Coronary artery (tissue), 2 donors: Measurements from ENCODE around the gene MED12L.

Experiments used
- DNase-seq: peaks from one replicate; pipeline ENCODE4 v3.0.0-alpha.2; 2017; ENCODE audit warnings: low spot score
- H3K27ac ChIP-seq, 2 donors: fragments of 200-600 bp; sonication (generic); one replicate each; pipeline ENCODE4 v1.5.1; 2016 to 2019
- H3K4me3 ChIP-seq: fragments of 200-600 bp; sonication (generic); 2 replicates; pipeline ENCODE4 v1.5.1; 2016; ENCODE audit warnings: mild to moderate bottlenecking, moderate library complexity
- TF ChIP-seq, protein P1 (sequence below): fragments of 200-600 bp; sonication (generic); IDR thresholded peaks from one replicate; pipeline ENCODE4 v1.5.1; 2019; ENCODE audit warnings: antibody characterized with exemption

MED12L gene

GRCh38 chr3:151107701-151108100, 22.2 kb downstream of the MED12L start:
- DNase-seq, result no peak
- no peak overlapping the region for H3K27ac ChIP-seq
- no peak overlapping the region for H3K4me3 ChIP-seq
- TF ChIP-seq, protein P1, sequence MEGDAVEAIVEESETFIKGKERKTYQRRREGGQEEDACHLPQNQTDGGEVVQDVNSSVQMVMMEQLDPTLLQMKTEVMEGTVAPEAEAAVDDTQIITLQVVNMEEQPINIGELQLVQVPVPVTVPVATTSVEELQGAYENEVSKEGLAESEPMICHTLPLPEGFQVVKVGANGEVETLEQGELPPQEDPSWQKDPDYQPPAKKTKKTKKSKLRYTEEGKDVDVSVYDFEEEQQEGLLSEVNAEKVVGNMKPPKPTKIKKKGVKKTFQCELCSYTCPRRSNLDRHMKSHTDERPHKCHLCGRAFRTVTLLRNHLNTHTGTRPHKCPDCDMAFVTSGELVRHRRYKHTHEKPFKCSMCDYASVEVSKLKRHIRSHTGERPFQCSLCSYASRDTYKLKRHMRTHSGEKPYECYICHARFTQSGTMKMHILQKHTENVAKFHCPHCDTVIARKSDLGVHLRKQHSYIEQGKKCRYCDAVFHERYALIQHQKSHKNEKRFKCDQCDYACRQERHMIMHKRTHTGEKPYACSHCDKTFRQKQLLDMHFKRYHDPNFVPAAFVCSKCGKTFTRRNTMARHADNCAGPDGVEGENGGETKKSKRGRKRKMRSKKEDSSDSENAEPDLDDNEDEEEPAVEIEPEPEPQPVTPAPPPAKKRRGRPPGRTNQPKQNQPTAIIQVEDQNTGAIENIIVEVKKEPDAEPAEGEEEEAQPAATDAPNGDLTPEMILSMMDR, result no peak

GRCh38 chr3:151109286-151109800, 23.9 kb downstream of the MED12L start:
- no peak for DNase-seq
- H3K4me3 ChIP-seq, result no peak overlapping the region
- H3K27ac ChIP-seq, result no peak overlapping the region
- TF ChIP-seq, protein P1, result no peak

- DNase-seq, result no peak
- TF ChIP-seq, protein P1, result no peak
- Histone ChIP-seq H3K4me3 (no peak overlapping the region), H3K27ac (no peak overlapping the region)
These were observed 27.3 kb downstream of the MED12L start for GRCh38 chr3:151112731-151113130.

DNA sequence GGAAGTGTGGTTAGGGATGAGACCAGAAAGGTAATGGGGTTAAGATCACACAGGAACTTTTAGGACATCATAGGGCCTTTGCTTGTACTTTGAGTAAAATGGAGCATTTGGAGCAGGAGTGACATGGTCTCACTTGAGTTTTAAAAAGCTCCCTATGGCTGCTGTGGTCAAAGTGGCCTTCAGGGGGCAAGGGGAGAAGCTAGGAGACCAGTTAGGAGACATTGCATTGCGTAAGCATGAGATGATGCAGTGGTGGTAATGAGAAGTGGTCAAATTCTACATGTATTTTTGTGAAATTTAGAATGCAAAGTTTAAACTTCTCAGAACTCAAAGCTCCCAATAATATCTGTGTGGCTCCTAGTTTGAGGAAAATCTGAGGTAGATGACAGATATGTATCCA, 27.9 kb downstream of the MED12L start:
- TF ChIP-seq, protein P1, result no peak
- DNase-seq, result no peak
- H3K27ac ChIP-seq, result no peak overlapping the region
- no peak overlapping the region for H3K4me3 ChIP-seq

- Histone ChIP-seq H3K4me3 (no peak overlapping the region), H3K27ac (no peak overlapping the region)
- DNase-seq, result no peak
- TF ChIP-seq, protein P1, result no peak
These were observed 31.6 kb downstream of the MED12L start for GRCh38 chr3:151117047-151117446.

DNA sequence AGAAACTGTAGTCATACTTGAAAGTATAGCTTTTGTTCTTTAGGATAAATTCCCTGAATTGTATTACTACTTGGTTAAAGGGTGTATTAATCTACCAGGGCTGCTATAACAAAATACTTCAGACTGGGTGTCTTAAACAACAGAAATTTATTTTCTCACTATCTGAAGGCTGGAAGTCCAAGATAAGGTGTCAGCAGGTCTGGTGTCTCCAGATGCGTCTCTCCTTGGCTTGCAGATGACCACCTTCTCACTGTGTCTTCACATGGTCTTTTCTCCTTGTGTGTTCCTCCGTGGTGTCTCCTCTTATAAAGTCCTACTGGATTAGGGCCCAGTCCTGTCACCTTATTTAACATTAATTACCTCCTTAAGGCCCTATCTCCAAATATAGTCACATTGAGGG, 33.7 kb downstream of the MED12L start:
- no peak for DNase-seq
- no peak overlapping the region for H3K27ac ChIP-seq
- H3K4me3 ChIP-seq, result no peak overlapping the region
- TF ChIP-seq, protein P1, result no peak

GRCh38 chr3:151120409-151120808, 34.9 kb downstream of the MED12L start:
- DNase-seq, result no peak
- TF ChIP-seq, protein P1, result no peak
- H3K4me3 ChIP-seq, result no peak overlapping the region
- no peak overlapping the region for H3K27ac ChIP-seq
